Endothelial cell of umbilical vein (primary cell): Measurements from ENCODE around the gene SFMBT2. TPM values are rescaled to one million over a fixed set of nuclear protein-coding genes. Genes with fewer than 3 reads are reported as not detected.

Source experiments
- BruUV-seq: library from RNA; stranded (reverse); fragments of 400-500 nt; replicated peaks from 2 replicates; lab custom pipeline; 2021; lab: Mats Ljungman, UMichigan
- CTCF ChIA-PET: fragments of 300-600, 350-600 bp; sonication (Branson Sonifier 250); formaldehyde crosslinking; loops from one replicate; lab custom pipeline; 2021; ENCODE audit warnings: antibody characterized with exemption, inconsistent platforms; lab: Charles Lee
- POLR2A ChIA-PET: fragments of 300-600, 350-600 bp; sonication (Branson Sonifier 250); formaldehyde crosslinking; loops from one replicate; lab custom pipeline; 2021; ENCODE audit warnings: antibody characterized with exemption, inconsistent platforms; lab: Charles Lee
- DNase-seq: peaks from one replicate; pipeline ENCODE4 v3.0.0-alpha.2; 2011; ENCODE audit warnings: low read depth, low spot score
- FAIRE-seq: peaks from 2 replicates; lab custom pipeline; 2011; peaks lifted over from hg19 to GRCh38; lab: Jason Lieb, UNC
- H2AFZ ChIP-seq: 2 replicates; pipeline ENCODE4 v1.6.0; 2012; ENCODE audit warnings: low read depth, low read length, control low read depth, inconsistent platforms
- H3K27ac ChIP-seq: 2 replicates; pipeline ENCODE4 v1.5.1; 2011; ENCODE audit warnings: low read depth, mild to moderate bottlenecking, control low read depth, low read length, moderate library complexity; ENCODE audit not compliant: insufficient read depth
- H3K27me3 ChIP-seq, 2 experiments: 2 replicates each; pipeline versions ENCODE4 v1.6.0 to v1.6.1; 2011; ENCODE audit warnings: low read length in 2 of 2, mixed read lengths in 1 of 2; ENCODE audit not compliant: control insufficient read depth in 2 of 2, insufficient read depth in 2 of 2
- H3K36me3 ChIP-seq, 2 experiments: 2 replicates in 1 of 2; 3 replicates in 1 of 2; pipeline ENCODE4 v1.5.1; 2011; ENCODE audit warnings: low read length in 2 of 2, mild to moderate bottlenecking in 1 of 2, moderate library complexity in 1 of 2; ENCODE audit not compliant: control insufficient read depth in 2 of 2, insufficient read depth in 2 of 2; ENCODE audit errors: extremely low read depth in 1 of 2
- H3K4me1 ChIP-seq: 3 replicates; pipeline ENCODE4 v1.5.1; 2011; ENCODE audit warnings: mild to moderate bottlenecking, low read length; ENCODE audit not compliant: control insufficient read depth, insufficient read depth; ENCODE audit errors: extremely low read depth
- H3K4me2 ChIP-seq: 2 replicates; pipeline ENCODE4 v1.6.1; 2011; ENCODE audit warnings: low read length, control low read depth, mixed read lengths; ENCODE audit not compliant: insufficient read depth
- H3K4me3 ChIP-seq, 3 experiments: fragments of 200-600 bp in 1 of 3; sonication (generic), shearing (Covaris generic) in 1 of 3; replicated peaks in 1 of 3; 2 replicates each; pipeline ENCODE4 v1.5.1; 2011 to 2016; ENCODE audit warnings: control low read depth in 3 of 3, low read length in 3 of 3, mild to moderate bottlenecking in 2 of 3, inconsistent platforms in 1 of 3, low read depth in 1 of 3, moderate library complexity in 1 of 3; ENCODE audit not compliant: insufficient read depth in 1 of 3
- H3K79me2 ChIP-seq: 2 replicates; pipeline ENCODE4 v1.6.0; 2012; ENCODE audit warnings: low read length, inconsistent platforms; ENCODE audit not compliant: control insufficient read depth, insufficient read depth
- H3K9ac ChIP-seq: replicated peaks from 2 replicates; pipeline ENCODE3; 2011; ENCODE audit warnings: low read length, control low read depth; ENCODE audit not compliant: insufficient read depth; ENCODE audit errors: extremely low read depth
- H3K9me1 ChIP-seq: replicated peaks from 3 replicates; pipeline ENCODE4 v1.6.0; 2011; ENCODE audit warnings: mild to moderate bottlenecking, low read length; ENCODE audit not compliant: control insufficient read depth, insufficient read depth; ENCODE audit errors: extremely low read depth
- H3K9me3 ChIP-seq: replicated peaks from 2 replicates; pipeline ENCODE4 v1.5.1; 2012; ENCODE audit warnings: low read length, inconsistent platforms; ENCODE audit not compliant: control insufficient read depth, insufficient read depth
- H4K20me1 ChIP-seq: replicated peaks from 2 replicates; pipeline ENCODE3; 2011; ENCODE audit warnings: mild to moderate bottlenecking, low read length; ENCODE audit not compliant: control insufficient read depth, insufficient read depth; ENCODE audit errors: extremely low read depth
- CTCF ChIP-seq, 2 donors: IDR thresholded peaks; 1 replicate in 1 of 2; 2 replicates in 1 of 2; pipeline ENCODE4 v1.5.1; 2011; ENCODE audit warnings: low read length in 2 of 2, mild to moderate bottlenecking in 2 of 2, moderate library complexity in 2 of 2, control low read depth in 1 of 2, inconsistent platforms in 1 of 2, low read depth in 1 of 2; ENCODE audit not compliant: insufficient read depth in 1 of 2; ENCODE audit errors: extremely low read depth in 1 of 2
- EZH2 ChIP-seq: IDR thresholded peaks from 2 replicates; pipeline ENCODE4 v1.6.1; 2012; ENCODE audit warnings: borderline replicate concordance, low read depth, mild to moderate bottlenecking, moderate library complexity, low read length, inconsistent platforms; ENCODE audit not compliant: severe bottlenecking
- FOS ChIP-seq: IDR thresholded peaks from 2 replicates; pipeline ENCODE4 v1.6.1; 2011; ENCODE audit warnings: mild to moderate bottlenecking, low read length, moderate library complexity, borderline replicate concordance; ENCODE audit not compliant: insufficient read depth
- JUN ChIP-seq: IDR thresholded peaks from 2 replicates; pipeline ENCODE4 v1.6.1; 2011; ENCODE audit warnings: borderline replicate concordance, low read depth; ENCODE audit not compliant: insufficient read length, insufficient read depth
- MAX ChIP-seq: IDR thresholded peaks from 2 replicates; pipeline ENCODE4 v1.6.1; 2011; ENCODE audit not compliant: insufficient read depth, insufficient read length
- MYC ChIP-seq: IDR thresholded peaks from one replicate; pipeline ENCODE4 v1.6.1; 2011; ENCODE audit warnings: mild to moderate bottlenecking, low read depth, low read length
- POLR2A ChIP-seq: IDR thresholded peaks from 2 replicates; pipeline ENCODE4 v1.6.1; 2012; ENCODE audit warnings: low read depth, mild to moderate bottlenecking, control low read depth, low read length
- POLR2AphosphoS5 ChIP-seq: IDR thresholded peaks from 2 replicates; pipeline ENCODE4 v1.6.1; 2012; ENCODE audit warnings: low read depth, mild to moderate bottlenecking, control low read depth, low read length, moderate library complexity; ENCODE audit not compliant: insufficient read depth
- dilution Hi-C: fragments of 300-500 bp; cut with MboI; formaldehyde crosslinking; loops from one replicate; pipeline ENCODE4 v1.15.0; 2019; ENCODE audit warnings: low sequenced_read_pairs; ENCODE audit not compliant: extremely low pct_ligation_motif_present
- intact Hi-C: fragments of 100-400 bp; cut with micrococcal nuclease; formaldehyde crosslinking; loops from one replicate; pipeline ENCODE4 v1.10.0; 2022
- polyA plus RNA-seq, 4 experiments: library from polyadenylated mRNA; depleted of rRNA in 3 of 4; stranded (reverse) in 3 of 4; unstranded in 1 of 4; fragments of >200 nt; gene quantifications; 2 replicates each; pipeline versions ENCODE4 v1.2.1 to v1.2.3, GENCODE V29; 2011 to 2012; ENCODE audit warnings: missing spikeins in 1 of 4
- total RNA-seq: library from RNA; stranded (reverse); gene quantifications from 2 replicates; pipeline ENCODE4 v1.2.3, GENCODE V29; 2021

Gene SFMBT2
- total and polyA plus RNA-seq, 2 donors (not counting 3 experiments of a cell fraction or from before 2014, with no cell fraction given): 0.14 to 0.64 TPM

GRCh38 chr10:7170626-7171322 is 240.1 kb downstream of the SFMBT2 start:
- ChIA-PET CTCF (no interaction called here), POLR2A (no interaction called here)
- DNase-seq (no peak), FAIRE-seq (no peak)
- Histone ChIP-seq H3K9me1 (no peaks in the 10 kb centered on the region), H3K36me3 (no peaks in the 10 kb centered on the region), H3K27me3 (no peaks in the 10 kb centered on the region), H3K27ac (no peak overlapping the region), H3K4me1 (no peaks in the 10 kb centered on the region), H3K9me3 (no peaks in the 10 kb centered on the region), H4K20me1 (no peaks in the 10 kb centered on the region), H2AFZ (no peak overlapping the region), H3K9ac (no peak overlapping the region), H3K79me2 (no peaks in the 10 kb centered on the region), H3K4me3 (no peak overlapping the region), H3K4me2 (no peak overlapping the region)
- BruUV-seq: no TSS peak
- dilution Hi-C loops: no loop called here
- no peak for TF ChIP-seq CTCF (IDR thresholded peaks at IDR 0.05; ENCODE audit: extremely low read depth in 1 of 2, insufficient read depth in 1 of 2, low read depth in 1 of 2, low read length in 2 of 2)
- no peak for TF ChIP-seq POLR2A
- no peak for TF ChIP-seq MYC
- no peak for TF ChIP-seq MAX
- no peak for TF ChIP-seq EZH2
- no peak for TF ChIP-seq JUN
- TF ChIP-seq FOS: no peak
- no peak for TF ChIP-seq POLR2AphosphoS5
- intact Hi-C loops: no loop called here
